Measurements from ENCODE around the gene COMTD1. TPM values are rescaled to one million over a fixed set of nuclear protein-coding genes. Genes with fewer than 3 reads are reported as not detected.

The COMTD1 gene
- polyA plus RNA-seq, 3 donors = 20.1 to 142 (median 33.3) TPM

GRCh38 chr10:75247797-75248196 lies 12.0 kb upstream of the COMTD1 start:
- WGBS, 3 donors = 85 to 90% (median 87%) methylated on average over 5 of the region's 5 CpGs
- H3K27ac ChIP-seq (ENCODE audit: low read depth, low read length) = no peak overlapping the region

DNA sequence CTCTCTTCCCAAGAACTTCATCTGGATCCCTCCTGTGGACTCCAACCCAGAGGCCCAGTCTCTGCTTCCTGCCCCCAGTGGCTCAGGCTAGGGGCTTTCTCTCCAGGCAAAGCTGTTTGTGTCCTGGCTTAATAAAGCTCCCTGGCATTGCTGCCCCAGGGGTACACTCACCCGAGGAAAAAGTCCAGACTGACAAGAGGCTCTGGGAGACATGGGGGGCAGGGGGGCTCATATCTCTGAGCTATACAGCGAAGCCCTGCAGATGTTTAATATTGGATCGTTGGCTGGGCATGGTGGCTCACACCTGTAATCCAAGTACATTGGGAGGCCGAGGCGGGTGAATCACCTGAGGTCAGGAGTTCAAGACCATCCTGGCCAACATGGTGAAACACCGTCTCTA lies 10.7 kb upstream of the COMTD1 start:
- no peak overlapping the region for H3K27ac ChIP-seq (ENCODE audit: low read depth, low read length)
- WGBS, 3 donors = 90 to 97% (median 91%) methylated on average over 6 of the region's 6 CpGs

DNA sequence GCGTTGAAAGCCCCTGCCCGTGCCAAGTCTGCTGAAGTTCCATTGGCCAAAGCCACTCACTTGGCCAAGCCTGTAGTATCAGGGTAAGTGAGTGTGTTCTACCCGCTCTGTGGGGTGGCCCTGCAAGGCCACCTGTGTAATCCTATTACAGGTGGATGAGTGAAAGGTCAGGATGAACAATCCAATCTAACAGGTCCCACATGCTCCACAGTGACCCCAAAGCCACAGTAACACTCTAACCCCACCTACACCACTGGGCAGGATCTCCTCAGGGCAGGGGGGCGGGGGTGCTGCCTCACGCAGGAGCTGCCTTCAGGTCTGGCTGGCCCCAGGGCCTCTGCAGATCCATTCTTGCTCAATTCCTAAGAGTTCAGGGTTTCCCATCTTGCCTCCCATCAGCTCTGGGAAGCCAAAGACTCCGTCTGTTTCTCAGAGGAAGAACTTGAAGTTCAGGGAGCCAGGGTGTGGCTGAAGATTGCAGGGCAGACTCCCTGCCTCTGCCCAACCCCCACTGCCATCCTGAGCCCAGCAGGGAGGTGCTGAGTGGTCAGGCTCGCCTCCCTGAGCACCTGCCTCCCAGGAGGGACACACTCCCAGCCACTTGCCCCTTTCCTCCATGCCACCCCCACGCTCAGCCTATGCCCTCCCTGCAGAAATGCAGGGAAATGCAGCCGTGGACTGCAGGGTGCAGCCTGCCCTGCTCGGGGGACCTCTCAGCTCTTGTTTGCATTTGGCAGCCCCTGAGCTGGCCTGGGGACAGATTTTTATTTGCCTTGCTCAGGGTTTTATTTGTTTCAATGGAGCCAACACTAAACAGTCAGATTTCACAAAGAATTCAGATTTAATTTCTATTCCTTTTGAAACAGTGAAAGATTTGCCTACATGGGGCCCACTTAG lies 9.8 kb upstream of the COMTD1 start:
- no peak overlapping the region for H3K27ac ChIP-seq (ENCODE audit: low read depth, low read length)
- WGBS, 3 donors = 78 to 87% (median 81%) methylated on average over 10 of the region's 10 CpGs

- WGBS, 3 donors = 78 to 83% (median 79%) methylated on average over 8 of the region's 8 CpGs
- no peak overlapping the region for H3K27ac ChIP-seq (ENCODE audit: low read depth, low read length)
Observed at GRCh38 chr10:75244487-75245353, 9.0 kb upstream of the COMTD1 start.

- WGBS, 3 donors = 85 to 95% (median 92%) methylated on average over 10 of the region's 10 CpGs
- H3K27ac ChIP-seq (ENCODE audit: low read depth, low read length) = no peak overlapping the region
Observed at GRCh38 chr10:75243426-75243825, 7.7 kb upstream of the COMTD1 start.

GRCh38 chr10:75240329-75241076 lies 4.7 kb upstream of the COMTD1 start:
- 86 to 94% (median 93%) methylated on average over 12 of the region's 12 CpGs for WGBS, 3 donors
- H3K27ac ChIP-seq (ENCODE audit: low read depth, low read length) = no peak overlapping the region

GRCh38 chr10:75239096-75239790 lies 3.5 kb upstream of the COMTD1 start:
- H3K27ac ChIP-seq (ENCODE audit: low read depth, low read length) = no peak overlapping the region
- WGBS, 3 donors = 89 to 92% (median 89%) methylated on average over 11 of the region's 11 CpGs

- WGBS, 3 donors = 86 to 91% (median 90%) methylated on average over 34 to 37 of the region's 37 CpGs
Observed at GRCh38 chr10:75238182-75239095, 2.7 kb upstream of the COMTD1 start.

GRCh38 chr10:75236178-75236825 lies 545 bp upstream of the COMTD1 start:
- WGBS, 3 donors = 48 to 53% (median 52%) methylated on average over 12 of the region's 12 CpGs
- H3K27ac ChIP-seq (ENCODE audit: low read depth, low read length) = no peak overlapping the region

More at GRCh38 chr10:75238182-75239095, 2.7 kb upstream of the COMTD1 start:
- H3K27ac ChIP-seq (ENCODE audit: low read depth, low read length) = no peak overlapping the region

DNA sequence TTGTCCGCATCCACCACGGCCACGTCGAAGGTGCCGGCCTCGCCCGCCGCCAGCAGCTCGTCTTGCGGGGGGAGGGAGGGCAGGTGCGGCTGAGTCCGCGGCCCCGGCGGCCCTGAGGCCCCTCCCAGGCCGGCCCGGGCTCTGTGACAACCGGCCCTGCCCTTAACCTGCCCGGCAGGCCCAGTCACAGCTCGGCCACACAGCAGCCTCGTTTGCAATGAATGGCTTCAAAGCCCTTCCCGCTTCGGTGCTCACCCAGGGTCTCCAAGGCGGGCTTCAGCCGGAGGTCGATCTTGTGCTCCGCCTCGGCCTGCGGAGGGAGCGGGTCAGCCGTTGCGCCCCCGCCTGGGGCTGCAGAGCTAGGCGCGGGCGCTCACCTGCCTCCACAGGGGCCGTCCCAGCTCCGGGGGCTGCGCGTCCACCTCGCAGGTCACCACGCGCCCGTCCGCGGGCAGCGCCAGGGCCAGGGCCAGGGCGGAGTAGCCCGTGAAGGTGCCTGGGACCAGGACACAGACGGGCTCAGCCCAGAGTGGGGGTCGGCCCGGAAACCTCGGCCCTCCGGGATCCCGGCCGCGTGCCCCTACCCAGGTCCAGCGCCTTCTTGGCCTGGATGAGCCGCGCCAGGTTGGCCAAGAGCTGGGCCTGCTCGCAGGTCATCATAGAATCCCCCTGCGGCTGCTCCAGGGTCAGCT lies 928 bp downstream of the COMTD1 start:
- 1% methylated on average over 53 to 62 of the region's 62 CpGs for WGBS, 3 donors
- no peak overlapping the region for H3K27ac ChIP-seq (ENCODE audit: low read depth, low read length)

- 6 to 14% (median 9%) methylated on average over 43 to 48 of the region's 48 CpGs for WGBS, 3 donors
- no peak overlapping the region for H3K27ac ChIP-seq (ENCODE audit: low read depth, low read length)
Observed at GRCh38 chr10:75234017-75234682, 1.6 kb downstream of the COMTD1 start.

DNA sequence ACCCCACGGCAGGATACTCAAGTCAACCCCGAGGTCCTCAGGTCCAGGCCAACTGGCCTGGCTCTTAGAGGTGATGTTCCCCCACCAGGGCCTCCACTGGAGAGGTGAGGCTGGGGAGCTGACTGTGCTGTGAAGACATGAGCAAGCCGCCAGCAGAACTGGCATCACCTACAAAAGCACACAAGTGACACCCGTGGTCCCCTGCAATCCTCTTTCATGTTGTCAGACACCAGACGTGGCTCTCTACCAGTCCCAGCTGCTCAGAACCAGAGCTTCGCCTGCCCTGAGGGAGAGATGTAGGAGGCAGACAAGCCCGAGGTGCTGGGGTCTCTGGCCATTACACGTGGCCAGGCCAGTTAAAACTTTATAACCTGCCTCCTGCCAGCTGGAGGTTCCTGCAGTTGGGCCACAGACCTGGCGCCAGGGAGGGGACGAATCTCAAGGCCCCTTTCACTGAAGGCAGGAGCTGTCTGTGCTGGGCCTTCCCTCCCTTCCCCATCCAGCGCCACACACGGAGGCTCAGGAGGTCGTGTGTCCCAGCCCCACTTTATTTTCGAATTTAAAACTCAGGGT lies 2.2 kb downstream of the COMTD1 start:
- H3K27ac ChIP-seq (ENCODE audit: low read depth, low read length) = no peak overlapping the region
- 44 to 61% (median 60%) methylated on average over 14 of the region's 14 CpGs for WGBS, 3 donors

DNA sequence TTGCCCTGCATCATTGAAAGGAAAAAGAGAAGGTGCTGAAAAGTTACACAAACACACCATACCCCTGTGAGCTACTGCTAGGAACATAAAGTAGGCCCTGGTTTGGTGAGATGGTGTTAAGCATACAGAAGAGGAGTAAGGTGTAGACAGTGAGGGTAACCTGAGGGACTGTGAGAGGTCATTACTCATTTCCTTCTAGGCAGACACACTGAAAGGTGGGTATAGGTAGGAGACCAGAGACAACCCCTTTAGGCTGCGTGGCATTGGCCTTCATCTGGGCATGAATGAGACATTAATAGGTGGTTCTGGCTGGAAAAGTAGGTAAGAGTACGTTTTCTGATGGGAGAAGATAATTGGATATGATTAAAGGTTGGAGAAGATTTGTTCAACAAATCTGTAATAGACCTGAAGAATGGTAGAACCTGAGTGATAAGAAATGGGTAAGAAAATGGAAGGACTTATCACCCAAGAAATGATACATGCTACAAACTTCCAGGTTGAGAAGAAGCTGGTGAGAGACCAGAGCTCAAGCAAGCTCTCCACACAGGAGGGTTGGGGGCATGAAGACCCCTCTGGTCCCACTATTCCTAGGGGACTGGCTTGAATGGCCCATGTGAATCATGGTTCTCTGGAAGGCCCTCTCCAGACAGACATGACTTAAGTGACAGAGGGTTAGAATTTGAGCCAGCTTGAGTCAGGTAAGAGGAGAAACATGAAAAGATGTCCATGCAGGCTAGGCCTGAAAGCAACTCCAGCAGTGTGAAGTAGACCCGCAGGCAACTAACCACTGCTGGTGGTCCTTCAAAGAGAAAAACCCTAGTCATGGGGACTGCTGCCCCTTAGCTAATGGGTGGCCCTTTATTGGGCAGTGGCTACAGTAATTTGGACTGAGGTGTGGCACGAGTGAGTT lies 3.8 kb downstream of the COMTD1 start:
- WGBS, 3 donors = 80 to 88% (median 86%) methylated on average over 4 of the region's 4 CpGs
- no peak overlapping the region for H3K27ac ChIP-seq (ENCODE audit: low read depth, low read length)

GRCh38 chr10:75230600-75231038 lies 5.1 kb downstream of the COMTD1 start:
- H3K27ac ChIP-seq (ENCODE audit: low read depth, low read length) = no peak overlapping the region
- WGBS, 3 donors = 23 to 27% (median 25%) methylated on average over 5 of the region's 5 CpGs

All from adipose tissue (tissue), 3 donors.